PC-9 (cell line): ENCODE data around the gene IL3. TPM values are rescaled to one million over a fixed set of nuclear protein-coding genes. Genes with fewer than 3 reads are reported as not detected.

Experiments used
- BruUV-seq: library from RNA; stranded (reverse); fragments of 400-500 nt; replicated peaks from 2 replicates; lab custom pipeline; 2021; lab: Mats Ljungman, UMichigan
- CTCF ChIA-PET: fragments of 300-600 bp; sonication (Branson Sonifier 250); formaldehyde crosslinking; loops from one replicate; lab custom pipeline; 2022; ENCODE audit warnings: antibody characterized with exemption; lab: Charles Lee
- POLR2A ChIA-PET: fragments of 300-600 bp; sonication (Branson Sonifier 250); formaldehyde crosslinking; loops from one replicate; lab custom pipeline; 2022; ENCODE audit warnings: antibody characterized with exemption; ENCODE audit not compliant: unreplicated experiment; lab: Charles Lee
- DNase-seq, 2 experiments: peaks; one replicate each; pipeline versions ENCODE4 v3.0.0 to v3.0.0-alpha.2; 2015 to 2022; ENCODE audit warnings: mixed read lengths in 1 of 2
- H2AFZ ChIP-seq: fragments of 200-600 bp; sonication (generic); 2 replicates; pipeline ENCODE4 v1.8.1; 2017; ENCODE audit warnings: antibody characterized with exemption
- H3F3A ChIP-seq: fragments of 200-600 bp; sonication (generic); 2 replicates; pipeline ENCODE4 v1.8.1; 2017; ENCODE audit warnings: antibody characterized with exemption, mild to moderate bottlenecking, low read depth; ENCODE audit not compliant: insufficient read depth
- H3K27ac ChIP-seq: fragments of 200-600 bp; sonication (generic); 2 replicates; pipeline ENCODE4 v1.6.1; 2016; ENCODE audit warnings: mixed run types
- H3K27me3 ChIP-seq: fragments of 200-600 bp; sonication (generic); 2 replicates; pipeline ENCODE4 v1.6.1; 2016; ENCODE audit warnings: low read depth, mixed run types; ENCODE audit not compliant: insufficient read depth
- H3K36me3 ChIP-seq: fragments of 200-600 bp; sonication (generic); 2 replicates; pipeline ENCODE4 v1.6.1; 2016; ENCODE audit warnings: low read depth, mixed run types
- H3K4me1 ChIP-seq: fragments of 200-600 bp; sonication (generic); replicated peaks from 2 replicates; pipeline ENCODE4 v1.6.1; 2016; ENCODE audit warnings: mixed run types; ENCODE audit not compliant: insufficient read depth
- H3K4me2 ChIP-seq: fragments of 200-600 bp; sonication (generic); 2 replicates; pipeline ENCODE4 v1.6.1; 2017; ENCODE audit warnings: mixed run types
- H3K4me3 ChIP-seq: fragments of 200-600 bp; sonication (generic); 2 replicates; pipeline ENCODE4 v1.6.1; 2016; ENCODE audit warnings: mixed run types
- H3K79me2 ChIP-seq: fragments of 200-600 bp; sonication (generic); 2 replicates; pipeline ENCODE4 v1.6.1; 2017; ENCODE audit warnings: low read depth, mixed run types
- H3K9me2 ChIP-seq: fragments of 200-600 bp; sonication (generic); 2 replicates; pipeline ENCODE4 v1.8.1; 2017; ENCODE audit warnings: mild to moderate bottlenecking; ENCODE audit not compliant: insufficient read depth
- H3K9me3 ChIP-seq: fragments of 200-600 bp; sonication (generic); 2 replicates; pipeline ENCODE4 v1.8.1; 2016; ENCODE audit warnings: low read depth; ENCODE audit not compliant: insufficient read depth
- H4K20me1 ChIP-seq: fragments of 200-600 bp; sonication (generic); 2 replicates; pipeline ENCODE4 v1.8.1; 2017; ENCODE audit not compliant: insufficient read depth
- CTCF ChIP-seq: fragments of 200-600 bp; sonication (generic); conservative IDR thresholded peaks from 2 replicates; pipeline ENCODE4 v1.6.1; 2017; ENCODE audit warnings: mixed run types, antibody characterized with exemption, mild to moderate bottlenecking, moderate library complexity
- EZH2 ChIP-seq: fragments of 200-600 bp; sonication (generic); IDR thresholded peaks from 2 replicates; pipeline ENCODE4 v1.8.0; 2017; ENCODE audit warnings: antibody characterized with exemption, low read depth
- intact Hi-C: fragments of 100-400 bp; cut with micrococcal nuclease; formaldehyde crosslinking; loops from one replicate; pipeline ENCODE4 v1.10.0; 2022; ENCODE audit not compliant: unreplicated experiment
- total RNA-seq: library from RNA; stranded (reverse); gene quantifications from 2 replicates; pipeline ENCODE4 v1.2.3, GENCODE V29; 2021

IL3 gene
- total RNA-seq, 1 experiment from 2014 or later, result not detected

GRCh38 chr5:132021654-132022053 is 38.8 kb upstream of the IL3 start:
- Histone ChIP-seq H3K4me1 (no peaks in the 10 kb centered on the region), H3K4me3 (no peak overlapping the region), H4K20me1 (no peaks in the 10 kb centered on the region), H3K27ac (no peak overlapping the region), H3K9me2 (no peaks in the 10 kb centered on the region), H3K9me3 (no peaks in the 10 kb centered on the region), H3F3A (no peaks in the 10 kb centered on the region), H3K36me3 (no peaks in the 10 kb centered on the region), H3K27me3 (peaks cover 27% of the 10 kb centered on the region), H3K4me2 (no peak overlapping the region), H3K79me2 (no peaks in the 10 kb centered on the region), H2AFZ (no peak overlapping the region)
- DNase-seq, result no peak
- CTCF ChIA-PET, result no interaction called here
- intact Hi-C loops, result no loop called here
- TF ChIP-seq CTCF (no peak), EZH2 (no peak)
- POLR2A ChIA-PET, result no interaction called here
- no TSS peak for BruUV-seq

- peaks cover 18% of the 10 kb centered on the region for H3K27me3 ChIP-seq
- H3K4me2 ChIP-seq, result no peak overlapping the region
- no TSS peak for BruUV-seq
- no peak overlapping the region for H2AFZ ChIP-seq
- no peaks in the 10 kb centered on the region for H4K20me1 ChIP-seq
- H3K4me1 ChIP-seq, result no peaks in the 10 kb centered on the region
- TF ChIP-seq CTCF (no peak), EZH2 (no peak)
- H3K27ac ChIP-seq, result no peak overlapping the region
- intact Hi-C loops, result no loop called here
- H3K4me3 ChIP-seq, result no peak overlapping the region
- H3K9me2 ChIP-seq, result no peaks in the 10 kb centered on the region
- H3K79me2 ChIP-seq, result no peaks in the 10 kb centered on the region
- no peaks in the 10 kb centered on the region for H3K9me3 ChIP-seq
- CTCF ChIA-PET, result no interaction called here
- no peak for DNase-seq
- H3K36me3 ChIP-seq, result no peaks in the 10 kb centered on the region
- H3F3A ChIP-seq, result no peaks in the 10 kb centered on the region
- POLR2A ChIA-PET, result no interaction called here
Measured at GRCh38 chr5:132022737-132023136, 37.7 kb upstream of the IL3 start.

- Histone ChIP-seq H3K9me2 (no peaks in the 10 kb centered on the region), H3K4me1 (no peaks in the 10 kb centered on the region), H4K20me1 (no peaks in the 10 kb centered on the region), H3K79me2 (no peaks in the 10 kb centered on the region), H3K36me3 (no peaks in the 10 kb centered on the region), H2AFZ (no peak overlapping the region), H3K4me2 (no peak overlapping the region), H3F3A (no peaks in the 10 kb centered on the region), H3K27me3 (peaks cover 10% of the 10 kb centered on the region; the same call in 1 of the 2 replicates), H3K4me3 (no peak overlapping the region), H3K27ac (no peak overlapping the region), H3K9me3 (no peaks in the 10 kb centered on the region)
- intact Hi-C loops, result no loop called here
- TF ChIP-seq EZH2 (no peak), CTCF (no peak)
- DNase-seq, result no peak
- ChIA-PET CTCF (no interaction called here), POLR2A (no interaction called here)
- no TSS peak for BruUV-seq
Measured at GRCh38 chr5:132023258-132024116, 37.0 kb upstream of the IL3 start.
